K562 (cell line): Measurements from ENCODE around the gene GLB1L3. TPM values are rescaled to one million over a fixed set of nuclear protein-coding genes. Genes with fewer than 3 reads are reported as not detected.

ENCODE experiments used
- ATAC-seq: fragments of 200-7000 bp; cut with Tn5 transposase; 3 replicates; pipeline ENCODE4 v1.9.1; 2020; ENCODE audit warnings: moderate library complexity
- BruUV-seq: library from RNA; stranded (reverse); fragments of 400-500 nt; replicated peaks from 2 replicates; lab custom pipeline; 2021; lab: Mats Ljungman, UMichigan
- CTCF ChIA-PET: fragments of 300-600 bp; formaldehyde crosslinking; extraction: SDS; loops from one replicate; lab custom pipeline; 2021; ENCODE audit warnings: low intra/inter-chr PET ratio; lab: Yijun Ruan, JAX
- POLR2A ChIA-PET: fragments of 300-600, 350-650 bp; sonication (Branson Sonifier 250); formaldehyde crosslinking; extraction: SDS; loops from one replicate; lab custom pipeline; 2021; ENCODE audit warnings: antibody characterized with exemption, inconsistent platforms; lab: Yijun Ruan, JAX
- DNase-seq, 4 experiments: peaks; one replicate each; pipeline versions ENCODE4 v3.0.0 to v3.0.0-alpha.2; 2011 to 2018; ENCODE audit warnings: low spot score in 3 of 4, mixed read lengths in 3 of 4; ENCODE audit errors: extremely low read depth in 1 of 4
- FAIRE-seq: peaks from 2 replicates; lab custom pipeline; 2011; peaks lifted over from hg19 to GRCh38; lab: Jason Lieb, UNC
- H2AFZ ChIP-seq: 2 replicates; pipeline ENCODE4 v1.6.0; 2011; ENCODE audit warnings: low read depth, low read length, control low read depth, inconsistent platforms
- H3K27ac ChIP-seq: fragments of 200-600 bp; 3 replicates; pipeline ENCODE4 v1.8.0; 2011; ENCODE audit warnings: low read depth, mild to moderate bottlenecking, control low read depth, inconsistent platforms, low read length, moderate library complexity, mixed read lengths; ENCODE audit errors: extremely low read depth
- H3K27me3 ChIP-seq, 2 experiments: fragments of 300-600 bp in 1 of 2; 2 replicates in 1 of 2; 3 replicates in 1 of 2; pipeline versions ENCODE4 v1.6.0 to v1.8.0; 2011; ENCODE audit warnings: inconsistent platforms in 2 of 2, low read length in 2 of 2, mild to moderate bottlenecking in 1 of 2, mixed read lengths in 1 of 2, moderate library complexity in 1 of 2; ENCODE audit not compliant: control insufficient read depth in 2 of 2, insufficient read depth in 2 of 2
- H3K36me3 ChIP-seq: fragments of 300-600 bp; 3 replicates; pipeline ENCODE4 v1.8.0; 2011; ENCODE audit warnings: mild to moderate bottlenecking, low read length, inconsistent platforms; ENCODE audit not compliant: control insufficient read depth, insufficient read depth
- H3K4me1 ChIP-seq, 2 experiments: fragments of 200-600 bp in 1 of 2; replicated peaks in 1 of 2; 2 replicates in 1 of 2; 3 replicates in 1 of 2; pipeline versions ENCODE4 v1.5.1 to v1.8.0; 2011; ENCODE audit warnings: inconsistent platforms in 2 of 2, low read length in 2 of 2, mild to moderate bottlenecking in 1 of 2, mixed read lengths in 1 of 2, moderate library complexity in 1 of 2; ENCODE audit not compliant: control insufficient read depth in 2 of 2, insufficient read depth in 2 of 2
- H3K4me2 ChIP-seq: 2 replicates; pipeline ENCODE4 v1.6.1; 2011; ENCODE audit warnings: low read length, control low read depth, inconsistent platforms, mixed read lengths; ENCODE audit not compliant: insufficient read depth
- H3K4me3 ChIP-seq: fragments of 200-600 bp; sonication (generic), shearing (Covaris generic); 2 replicates; pipeline ENCODE4 v1.5.1; 2016; ENCODE audit warnings: control low read depth, inconsistent platforms
- H3K79me2 ChIP-seq: fragments of 200-600 bp; 3 replicates; pipeline ENCODE4 v1.8.0; 2011; ENCODE audit warnings: low read length, inconsistent platforms; ENCODE audit not compliant: control insufficient read depth, insufficient read depth
- H3K9ac ChIP-seq, 2 experiments: 2 replicates each; pipeline versions ENCODE4 v1.6.0 to v1.6.1; 2011; ENCODE audit warnings: low read depth in 2 of 2, low read length in 2 of 2, control low read depth in 1 of 2, inconsistent platforms in 1 of 2, mild to moderate bottlenecking in 1 of 2, mixed read lengths in 1 of 2; ENCODE audit not compliant: insufficient read depth in 1 of 2
- H3K9me1 ChIP-seq: one replicate; pipeline ENCODE4 v1.6.0; 2011; ENCODE audit warnings: inconsistent platforms, mild to moderate bottlenecking, low read length, moderate library complexity; ENCODE audit not compliant: control insufficient read depth, insufficient read depth
- H3K9me3 ChIP-seq: replicated peaks from 2 replicates; pipeline ENCODE4 v1.5.1; 2011; ENCODE audit warnings: low read depth, low read length, inconsistent platforms; ENCODE audit not compliant: control insufficient read depth, insufficient read depth
- H4K20me1 ChIP-seq: replicated peaks from 2 replicates; pipeline ENCODE4 v1.6.1; 2011; ENCODE audit warnings: low read length, inconsistent platforms, mixed read lengths; ENCODE audit not compliant: control insufficient read depth, insufficient read depth
- EP300 ChIP-seq: IDR thresholded peaks from 2 replicates; pipeline ENCODE4 v1.6.1; 2012; ENCODE audit warnings: low read length, improper control_type of control experiment
- ETV5 ChIP-seq: sonication (generic); formaldehyde crosslinking; IDR thresholded peaks from 2 replicates; pipeline ENCODE4 v1.4.0; 2020; ENCODE audit warnings: low read depth, mild to moderate bottlenecking, missing genetic modification reagents
- GABPB1 ChIP-seq: sonication (generic); formaldehyde crosslinking; IDR thresholded peaks from 2 replicates; pipeline ENCODE4 v1.8.0; 2022; ENCODE audit warnings: mild to moderate bottlenecking, missing genetic modification reagents
- KAT2B ChIP-seq: IDR thresholded peaks from one replicate; pipeline ENCODE4 v1.6.1; 2012; ENCODE audit warnings: low read depth, mild to moderate bottlenecking, control low read depth, inconsistent platforms, low read length, moderate library complexity
- MCM3 ChIP-seq: fragments of 450-650 bp; IDR thresholded peaks from 2 replicates; pipeline ENCODE4 v1.6.1; 2016
- MIER1 ChIP-seq: fragments of 450-650 bp; IDR thresholded peaks from 2 replicates; pipeline ENCODE4 v1.6.1; 2016; ENCODE audit warnings: antibody characterized with exemption, mild to moderate bottlenecking, low read depth
- NCOA6 ChIP-seq: fragments of 450-650 bp; IDR thresholded peaks from 2 replicates; pipeline ENCODE4 v1.6.1; 2017; ENCODE audit warnings: mild to moderate bottlenecking
- SMARCA5 ChIP-seq: fragments of 450-650 bp; IDR thresholded peaks from 2 replicates; pipeline ENCODE4 v1.6.1; 2016
- TARDBP ChIP-seq: fragments of 450-650 bp; IDR thresholded peaks from 2 replicates; pipeline ENCODE4 v1.6.1; 2016
- TGIF2 ChIP-seq: sonication (generic); formaldehyde crosslinking; IDR thresholded peaks from 2 replicates; pipeline ENCODE4 v1.8.1; 2022; ENCODE audit warnings: mild to moderate bottlenecking, missing genetic modification reagents, moderate library complexity
- TRIM28 ChIP-seq: fragments of 450-650 bp; IDR thresholded peaks from 2 replicates; pipeline ENCODE4 v1.6.1; 2017
- ZKSCAN8 ChIP-seq: fragments of 200-800 bp; sonication (Bioruptor generic); IDR thresholded peaks from 2 replicates; pipeline ENCODE4 v1.6.1; 2016; ENCODE audit warnings: missing genetic modification characterization, missing compliant biosample characterization
- ZNF12 ChIP-seq: sonication (generic); formaldehyde crosslinking; IDR thresholded peaks from 2 replicates; pipeline ENCODE4 v1.4.0; 2020; ENCODE audit warnings: mild to moderate bottlenecking, missing genetic modification reagents
- ZNF253 ChIP-seq: fragments of 250-450 bp; sonication (Bioruptor Pico); conservative IDR thresholded peaks from 2 replicates; pipeline ENCODE4 v1.6.1; 2021; ENCODE audit warnings: mild to moderate bottlenecking
- ZNF408 ChIP-seq: fragments of 250-450 bp; sonication (Bioruptor Pico); IDR thresholded peaks from 2 replicates; pipeline ENCODE4 v1.4.0; 2020; ENCODE audit warnings: low read depth, mild to moderate bottlenecking, moderate library complexity
- ZNF444 ChIP-seq: fragments of 250-450 bp; sonication (Bioruptor Pico); IDR thresholded peaks from 2 replicates; pipeline ENCODE4 v1.4.0; 2020; ENCODE audit warnings: mild to moderate bottlenecking, moderate library complexity
- ZNF766 ChIP-seq: fragments of 200-800 bp; sonication (Bioruptor generic); conservative IDR thresholded peaks from 2 replicates; pipeline ENCODE4 v1.6.1; 2016; ENCODE audit warnings: missing genetic modification characterization, missing compliant biosample characterization
- ZSCAN32 ChIP-seq: fragments of 450-650 bp; formaldehyde crosslinking; IDR thresholded peaks from 2 replicates; pipeline ENCODE4 v1.4.0; 2020; ENCODE audit warnings: mild to moderate bottlenecking, moderate library complexity
- WGBS: fragments of 100-300 bp; shearing (Covaris generic); methylation state at CpG from one replicate; pipeline ENCODE4 v1.1.6; 2016; ENCODE audit warnings: low coverage, mixed read lengths; ENCODE audit not compliant: insufficient coverage; ENCODE audit errors: missing lambda C conversion rate; 5-methylcytosine and 5-hydroxymethylcytosine counted together
- in situ Hi-C: fragments of 300-500 bp; cut with MboI; formaldehyde crosslinking; loops from 4 replicates; pipeline ENCODE4 v1.15.0; 2018; ENCODE audit warnings: inconsistent platforms, mixed read lengths
- intact Hi-C: fragments of 100-400 bp; cut with micrococcal nuclease; formaldehyde crosslinking; loops from 2 replicates; pipeline ENCODE4 v1.14.2; 2022
- polyA plus RNA-seq, 8 experiments: library from polyadenylated mRNA; depleted of rRNA in 4 of 8; stranded (reverse) in 5 of 8; unstranded in 3 of 8; fragments of >200 nt; fragmentation: Nextera tagmentation in 2 of 8; fragmentation: Illumina TruSeq in 1 of 8; extraction: Ambion mirVana in 2 of 8; extraction: Trizol in 1 of 8; gene quantifications; 2 replicates each; pipeline versions ENCODE4 v1.2.1 to v1.2.3, GENCODE V29; 2011 to 2014; ENCODE audit warnings: inconsistent platforms in 1 of 8, missing spikeins in 1 of 8
- total RNA-seq, 7 experiments: library from RNA; depleted of rRNA in 6 of 7; stranded (reverse); fragments of >200 nt in 6 of 7; fragmentation: Illumina TruSeq in 2 of 7; extraction: Trizol in 2 of 7; gene quantifications; 2 replicates each; pipeline versions ENCODE4 v1.2.1 to v1.2.3, GENCODE V29; 2011 to 2021; ENCODE audit warnings: low replicate concordance in 1 of 7
- TF ChIP-seq, protein P1 (sequence below): fragments of 200-800 bp; sonication (Bioruptor generic); IDR thresholded peaks from 2 replicates; pipeline ENCODE4 v1.6.1; 2017; ENCODE audit warnings: missing genetic modification characterization, missing compliant biosample characterization
- TF ChIP-seq, protein P2 (sequence below), 2 experiments: fragments of 450-650 bp in 1 of 2; IDR thresholded peaks; 2 replicates each; pipeline ENCODE4 v1.6.1; 2011 to 2017; ENCODE audit warnings: low read depth in 2 of 2, antibody characterized with exemption in 1 of 2, borderline replicate concordance in 1 of 2, low read length in 1 of 2, mild to moderate bottlenecking in 1 of 2, mixed read lengths in 1 of 2; ENCODE audit not compliant: control insufficient read depth in 1 of 2

Gene GLB1L3
- total and polyA plus RNA-seq, 9 of the 15 experiments (the other 6 are each of a cell fraction or from before 2014, with no cell fraction given) = 0.18 to 3.3 (median 0.49) TPM

DNA sequence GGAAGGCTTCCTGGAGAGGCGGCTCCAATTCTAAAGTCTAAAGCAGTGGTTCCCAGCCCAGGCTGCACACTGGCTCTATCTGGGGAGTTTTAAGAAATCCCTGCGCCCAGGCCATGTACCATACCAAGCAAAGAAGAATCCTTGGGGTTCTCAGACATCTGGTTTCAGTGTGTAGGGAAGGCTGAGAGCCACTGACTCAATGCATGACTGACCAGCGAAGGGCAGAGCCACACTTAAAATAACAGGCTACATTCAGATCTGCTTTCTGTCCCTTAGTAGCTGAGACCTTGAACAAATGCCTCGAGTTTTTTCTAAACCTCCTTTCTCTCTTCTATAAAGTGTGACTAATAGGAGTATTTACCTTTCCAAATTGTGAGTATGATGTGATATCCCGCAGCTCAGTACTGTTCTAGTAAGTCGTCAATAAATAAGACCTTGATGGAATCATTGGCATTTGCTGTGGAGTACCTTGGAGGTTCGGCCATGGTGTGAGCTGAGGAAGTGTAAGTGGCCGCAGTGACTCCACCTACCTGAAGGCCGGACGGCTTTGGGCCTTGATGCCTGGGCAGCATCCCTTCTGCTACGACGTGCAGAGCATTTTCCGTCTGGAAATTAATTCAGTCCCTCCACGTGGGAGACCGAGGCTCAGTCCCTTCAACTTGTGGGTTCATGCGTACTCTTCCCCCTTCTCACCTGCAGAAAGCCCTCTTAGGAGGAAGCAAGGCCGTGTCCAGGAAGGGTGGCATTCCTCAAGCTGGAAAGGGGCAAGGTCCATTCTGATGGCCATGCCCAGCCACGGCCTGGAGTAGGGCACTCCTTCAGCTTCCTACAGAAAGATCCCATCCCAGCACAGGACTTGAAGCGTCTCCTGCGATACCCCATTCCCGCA, 80.7 kb downstream of the GLB1L3 start:
- in situ Hi-C loops (no loop called here), intact Hi-C loops (no loop called here)
- peaks cover 17 to 18% of the 10 kb centered on the region in 2 experiments; a peak in 4 of 5 replicates for H3K4me1 ChIP-seq
- H3K36me3 ChIP-seq = peaks cover 3% of the 10 kb centered on the region; the same call in 2 of the 3 replicates
- H3K27ac ChIP-seq = no peak overlapping the region
- H3K4me2 ChIP-seq = no peak overlapping the region
- no peak for TF ChIP-seq KAT2B
- TF ChIP-seq ZNF253 = no peak
- no peak for TF ChIP-seq ZNF408 (CRISPR knock-in tag)
- TF ChIP-seq, protein P1, sequence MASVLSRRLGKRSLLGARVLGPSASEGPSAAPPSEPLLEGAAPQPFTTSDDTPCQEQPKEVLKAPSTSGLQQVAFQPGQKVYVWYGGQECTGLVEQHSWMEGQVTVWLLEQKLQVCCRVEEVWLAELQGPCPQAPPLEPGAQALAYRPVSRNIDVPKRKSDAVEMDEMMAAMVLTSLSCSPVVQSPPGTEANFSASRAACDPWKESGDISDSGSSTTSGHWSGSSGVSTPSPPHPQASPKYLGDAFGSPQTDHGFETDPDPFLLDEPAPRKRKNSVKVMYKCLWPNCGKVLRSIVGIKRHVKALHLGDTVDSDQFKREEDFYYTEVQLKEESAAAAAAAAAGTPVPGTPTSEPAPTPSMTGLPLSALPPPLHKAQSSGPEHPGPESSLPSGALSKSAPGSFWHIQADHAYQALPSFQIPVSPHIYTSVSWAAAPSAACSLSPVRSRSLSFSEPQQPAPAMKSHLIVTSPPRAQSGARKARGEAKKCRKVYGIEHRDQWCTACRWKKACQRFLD (CRISPR knock-in tag) = no peak
- no peak for TF ChIP-seq EP300
- TF ChIP-seq ZNF12 (CRISPR knock-in tag) = no peak
- TF ChIP-seq GABPB1 (CRISPR knock-in tag) = no peak
- no peak for TF ChIP-seq ETV5 (CRISPR knock-in tag)
- no peak for TF ChIP-seq ZKSCAN8 (CRISPR knock-in tag)
- TF ChIP-seq ZNF444 = no peak
- no peak for TF ChIP-seq ZNF766 (CRISPR knock-in tag)
- TF ChIP-seq MCM3 = no peak
- no peak for TF ChIP-seq TGIF2 (CRISPR knock-in tag)
- TF ChIP-seq, protein P2, sequence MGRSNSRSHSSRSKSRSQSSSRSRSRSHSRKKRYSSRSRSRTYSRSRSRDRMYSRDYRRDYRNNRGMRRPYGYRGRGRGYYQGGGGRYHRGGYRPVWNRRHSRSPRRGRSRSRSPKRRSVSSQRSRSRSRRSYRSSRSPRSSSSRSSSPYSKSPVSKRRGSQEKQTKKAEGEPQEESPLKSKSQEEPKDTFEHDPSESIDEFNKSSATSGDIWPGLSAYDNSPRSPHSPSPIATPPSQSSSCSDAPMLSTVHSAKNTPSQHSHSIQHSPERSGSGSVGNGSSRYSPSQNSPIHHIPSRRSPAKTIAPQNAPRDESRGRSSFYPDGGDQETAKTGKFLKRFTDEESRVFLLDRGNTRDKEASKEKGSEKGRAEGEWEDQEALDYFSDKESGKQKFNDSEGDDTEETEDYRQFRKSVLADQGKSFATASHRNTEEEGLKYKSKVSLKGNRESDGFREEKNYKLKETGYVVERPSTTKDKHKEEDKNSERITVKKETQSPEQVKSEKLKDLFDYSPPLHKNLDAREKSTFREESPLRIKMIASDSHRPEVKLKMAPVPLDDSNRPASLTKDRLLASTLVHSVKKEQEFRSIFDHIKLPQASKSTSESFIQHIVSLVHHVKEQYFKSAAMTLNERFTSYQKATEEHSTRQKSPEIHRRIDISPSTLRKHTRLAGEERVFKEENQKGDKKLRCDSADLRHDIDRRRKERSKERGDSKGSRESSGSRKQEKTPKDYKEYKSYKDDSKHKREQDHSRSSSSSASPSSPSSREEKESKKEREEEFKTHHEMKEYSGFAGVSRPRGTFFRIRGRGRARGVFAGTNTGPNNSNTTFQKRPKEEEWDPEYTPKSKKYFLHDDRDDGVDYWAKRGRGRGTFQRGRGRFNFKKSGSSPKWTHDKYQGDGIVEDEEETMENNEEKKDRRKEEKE (IDR thresholded peaks at IDR 0.05; ENCODE audit: borderline replicate concordance in 1 of 2, control insufficient read depth in 1 of 2, low read depth in 2 of 2, low read length in 1 of 2) = no peak
- no peak for TF ChIP-seq NCOA6
- no peak for TF ChIP-seq ZSCAN32 (CRISPR knock-in tag)
- TF ChIP-seq MIER1 = no peak
- no peak for TF ChIP-seq SMARCA5
- no peak for TF ChIP-seq TARDBP
- no peak for TF ChIP-seq TRIM28
- H3K9me3 ChIP-seq = no peaks in the 10 kb centered on the region
- no peak overlapping the region for H2AFZ ChIP-seq
- DNase-seq (no peak), FAIRE-seq (no peak), ATAC-seq (no peak)
- H3K79me2 ChIP-seq = no peaks in the 10 kb centered on the region
- no TSS peak for BruUV-seq
- ChIA-PET CTCF (no interaction called here), POLR2A (interaction anchor here (0.5 to 0.6 kb wide), 2 partner anchors 24 to 299 kb away, joined by 3 read pairs; no protein-coding TSS in a partner anchor)
- peak overlapping the region in 1 of 2 experiments; percentile 40; a peak in 1 of 4 replicates for H3K9ac ChIP-seq
- no peaks in the 10 kb centered on the region for H3K9me1 ChIP-seq
- 77% methylated on average over 21 of the region's 21 CpGs for WGBS
- no peaks in the 10 kb centered on the region for H4K20me1 ChIP-seq
- no peak overlapping the region for H3K4me3 ChIP-seq
- no peaks in the 10 kb centered on the region for H3K27me3 ChIP-seq
